ENCODE results near the gene MYOF.
"Not testable (repeated sequence)": the region's sequence is repeated elsewhere in the genome, so short reads cannot be mapped to it uniquely, and the experiment has no call there.

MYOF gene

DNA sequence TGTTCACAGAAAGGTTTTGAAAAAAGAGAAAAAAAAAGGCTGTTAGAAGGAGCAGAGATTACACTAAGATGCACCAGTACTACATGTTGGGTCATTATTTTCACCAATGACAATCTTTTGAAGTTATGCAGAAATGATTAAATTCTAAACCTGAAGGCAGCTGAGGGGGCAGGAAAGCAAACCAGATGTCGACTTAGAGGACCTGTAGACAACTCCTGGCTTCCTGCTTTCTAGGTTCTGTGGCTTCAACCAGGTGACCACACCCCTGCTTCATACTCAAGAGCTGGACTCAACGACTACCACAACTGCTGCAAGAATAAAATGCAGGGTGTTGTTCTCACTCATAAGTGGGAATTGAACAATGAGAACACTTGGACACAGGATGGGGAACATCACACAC, 30.0 kb downstream of the MYOF start:
- no peak for DNase-seq

DNA sequence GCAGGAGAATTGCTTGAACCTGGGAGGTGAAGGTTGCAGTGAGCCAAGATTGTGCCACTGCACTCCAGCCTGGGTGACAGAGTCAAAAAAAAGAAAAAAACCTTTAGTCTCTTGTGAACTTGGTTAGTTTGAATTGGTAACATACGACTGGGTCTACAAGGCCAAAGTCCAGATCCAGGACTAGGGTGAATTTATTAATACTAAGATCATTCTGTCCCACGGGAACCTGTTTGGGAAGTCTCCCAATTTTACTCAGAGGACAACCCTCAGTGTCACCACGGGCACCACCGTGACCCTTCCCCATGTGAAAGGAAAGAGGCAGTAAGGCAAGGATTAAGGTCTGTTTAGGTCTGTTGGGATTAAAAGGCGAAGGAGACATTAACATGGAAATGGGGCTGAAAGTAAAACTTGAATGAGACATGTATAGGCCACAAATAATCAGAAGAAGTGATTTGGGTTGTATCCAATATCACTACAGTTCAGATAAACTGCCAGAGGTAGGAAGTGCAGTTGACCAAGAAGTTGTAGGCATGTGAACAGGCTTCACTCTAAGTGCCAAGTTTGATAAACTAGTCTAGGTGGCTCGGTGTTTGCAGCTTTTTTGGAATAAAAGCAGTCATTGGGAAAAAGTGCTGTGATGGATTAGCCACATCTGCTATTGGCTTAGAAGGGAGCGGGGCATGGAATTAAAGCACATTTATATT, 30.7 kb downstream of the MYOF start:
- DNase-seq = no peak

DNA sequence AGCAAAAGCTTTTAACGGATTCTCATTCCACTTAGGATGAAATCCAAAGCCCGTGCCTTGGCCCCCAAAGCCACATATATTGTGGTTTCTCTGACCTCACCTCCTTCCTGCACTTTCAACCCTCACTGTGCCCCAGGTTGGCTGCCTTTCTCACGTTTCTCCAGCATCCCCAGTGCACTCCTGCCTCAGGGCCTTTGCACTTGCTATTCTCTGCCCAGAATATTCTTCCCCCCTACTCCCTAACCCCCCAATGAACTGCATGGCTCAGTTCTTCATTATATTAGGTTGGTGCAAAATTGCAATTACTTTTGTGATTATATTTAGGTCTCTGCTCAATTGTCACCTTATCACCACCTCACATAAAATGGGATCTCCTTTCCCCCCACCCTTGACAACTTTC, 34.2 kb downstream of the MYOF start:
- no peak for DNase-seq

DNA sequence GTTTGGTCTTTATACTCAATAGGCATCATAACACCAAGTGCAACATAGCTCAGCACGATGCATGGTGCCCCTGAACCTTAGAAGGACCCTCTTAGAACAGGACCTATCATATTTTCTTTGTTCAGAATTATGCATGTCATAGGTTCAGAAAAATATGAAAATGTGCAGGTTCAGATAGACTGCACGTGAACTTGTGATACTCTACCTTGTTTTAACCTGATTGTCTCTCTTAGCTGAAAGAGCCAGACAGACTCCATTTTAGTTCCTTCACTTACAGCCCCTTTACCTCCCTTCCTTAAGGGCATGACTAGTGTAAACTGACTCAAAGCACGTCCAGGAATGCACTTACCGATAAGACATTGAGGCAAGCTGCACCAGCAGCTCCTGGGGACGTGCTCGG, 35.1 kb downstream of the MYOF start:
- DNase-seq = no peak

DNA sequence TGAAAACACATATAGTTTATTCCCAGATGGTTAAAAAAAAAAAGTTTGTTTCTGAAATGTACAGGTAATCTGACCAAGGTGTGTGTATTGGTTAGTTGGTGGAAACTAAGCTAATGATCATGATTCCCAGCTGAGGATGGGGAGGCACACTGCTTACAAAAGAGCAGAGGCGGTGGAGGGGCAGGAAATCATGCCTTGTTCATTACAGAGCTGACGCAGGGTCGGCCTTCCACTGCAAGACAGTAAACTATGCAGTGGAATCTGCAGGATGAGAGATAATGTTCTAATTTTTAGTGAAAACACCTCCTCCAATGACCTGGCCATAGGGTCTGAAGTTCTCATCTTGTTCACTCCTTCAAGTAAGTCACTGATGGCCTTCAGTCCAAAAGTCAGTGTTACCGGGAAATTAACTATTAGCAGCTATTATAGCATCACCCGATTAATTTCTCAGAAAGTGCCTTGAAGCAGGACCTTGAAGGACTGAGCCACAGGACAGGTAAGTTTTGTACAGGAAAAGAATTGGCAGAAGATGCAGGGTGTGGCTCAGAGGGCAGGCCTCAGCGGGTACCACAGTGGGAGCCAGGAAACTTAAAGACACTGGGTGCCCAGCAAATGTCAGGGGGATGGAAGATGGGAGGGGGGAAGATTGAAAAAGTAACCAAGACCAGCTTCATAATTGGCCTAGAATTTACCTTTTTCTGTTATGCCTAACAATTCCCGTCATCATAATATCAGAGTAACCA, 36.0 kb downstream of the MYOF start:
- DNase-seq = no peak

DNA sequence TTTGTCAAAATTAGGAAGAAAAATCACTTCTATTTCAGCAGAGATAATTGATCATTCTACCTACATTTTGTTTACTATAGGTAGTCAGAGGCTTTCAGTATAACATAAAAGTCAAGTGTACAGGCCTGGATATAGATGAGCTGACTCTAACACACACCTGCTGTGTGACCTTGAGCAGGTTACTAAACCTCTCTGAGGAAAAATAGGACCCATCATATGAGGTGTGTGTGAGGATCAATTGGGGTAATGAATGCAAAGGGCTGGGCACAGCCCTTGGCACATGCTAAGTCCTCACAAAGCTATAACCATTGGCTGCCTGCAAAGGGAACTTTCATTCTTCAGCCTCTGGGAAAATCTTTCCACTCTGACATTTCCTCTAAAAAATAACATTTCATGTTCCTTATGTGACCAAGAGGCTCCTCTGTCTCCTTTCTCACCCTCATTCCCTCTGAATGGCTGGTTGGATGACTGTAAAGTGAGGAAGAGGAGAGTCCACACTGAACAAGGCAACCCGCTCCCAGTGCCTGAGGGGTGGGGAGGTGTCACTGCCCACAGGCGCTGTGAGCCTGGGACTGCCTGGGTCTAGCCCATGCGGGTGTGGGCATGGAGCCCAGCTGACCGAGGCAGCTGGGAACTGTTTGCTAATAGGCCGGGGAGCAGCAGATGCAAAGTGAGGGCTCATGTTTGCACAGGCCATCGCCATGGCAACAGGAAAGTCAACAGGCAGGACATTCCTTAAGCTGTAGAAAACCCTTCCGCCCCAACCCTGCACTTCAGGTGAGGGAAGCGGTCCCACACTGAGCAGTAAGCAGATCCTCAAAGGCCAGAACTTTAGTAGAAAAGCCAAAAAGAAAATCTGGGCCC, 36.8 kb downstream of the MYOF start:
- DNase-seq = peak; percentile 89

DNA sequence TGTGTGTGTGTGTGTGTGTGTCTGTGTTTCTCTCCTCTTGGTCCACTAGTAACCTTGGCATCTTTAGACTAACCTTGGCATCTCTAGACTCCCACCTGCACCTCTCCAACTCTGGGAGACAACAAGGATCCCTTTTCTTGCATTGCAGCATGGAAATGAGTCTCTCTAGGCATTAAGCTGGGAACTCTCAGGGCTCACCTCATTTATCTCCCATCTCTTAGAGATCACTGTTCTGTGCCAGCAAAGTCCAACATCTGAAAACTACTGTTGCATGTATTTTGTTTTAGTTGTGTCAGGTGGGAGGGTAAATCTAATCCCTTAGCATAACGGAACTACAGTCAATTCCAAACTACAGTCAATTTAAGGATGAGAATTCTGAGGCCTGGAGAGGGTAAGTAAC, 38.7 kb downstream of the MYOF start:
- DNase-seq = no peak

DNA sequence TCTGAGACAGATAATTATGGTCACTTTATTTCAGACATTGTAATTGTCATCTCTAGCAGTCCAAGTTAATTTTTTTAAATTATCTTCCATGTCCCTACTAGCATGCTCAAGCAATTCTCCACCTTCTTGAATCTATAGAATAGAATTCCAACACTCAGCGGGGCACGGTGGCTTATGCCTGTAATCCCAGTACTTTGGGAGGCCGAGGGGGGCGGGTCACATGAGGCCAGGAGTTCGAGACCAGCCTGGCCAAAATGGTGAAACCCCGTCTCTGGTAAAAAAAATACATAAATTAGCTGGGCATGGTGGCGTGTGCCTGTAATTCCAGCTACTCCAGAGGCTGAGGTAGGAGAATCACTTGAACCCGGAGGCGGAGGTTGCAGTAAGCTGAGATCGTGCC, 39.4 kb downstream of the MYOF start:
- not testable (repeated sequence) for DNase-seq

DNA sequence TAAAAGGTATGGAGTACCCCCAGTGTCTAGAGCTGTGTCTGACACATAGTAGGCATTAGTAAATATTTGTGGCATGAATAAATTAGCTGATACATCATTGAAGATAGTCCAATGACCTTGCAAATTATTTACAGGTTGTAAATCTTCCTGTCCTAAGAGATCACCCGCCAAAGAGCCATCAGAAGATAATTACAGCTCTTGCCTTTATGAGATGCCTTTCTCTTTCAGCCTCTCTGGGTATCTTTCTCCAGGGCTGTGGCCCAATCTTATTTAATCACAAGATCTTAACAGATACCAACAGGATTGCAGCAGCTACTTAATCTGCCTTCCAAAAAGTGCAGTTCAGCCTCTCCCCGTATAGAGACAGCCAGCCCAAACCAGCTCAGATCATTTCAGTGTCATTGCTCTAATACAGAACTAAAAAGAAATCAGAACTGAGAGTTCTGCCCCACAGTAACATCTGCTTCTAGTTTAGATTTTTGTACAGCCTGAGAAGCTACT, 41.5 kb downstream of the MYOF start:
- DNase-seq = no peak

DNA sequence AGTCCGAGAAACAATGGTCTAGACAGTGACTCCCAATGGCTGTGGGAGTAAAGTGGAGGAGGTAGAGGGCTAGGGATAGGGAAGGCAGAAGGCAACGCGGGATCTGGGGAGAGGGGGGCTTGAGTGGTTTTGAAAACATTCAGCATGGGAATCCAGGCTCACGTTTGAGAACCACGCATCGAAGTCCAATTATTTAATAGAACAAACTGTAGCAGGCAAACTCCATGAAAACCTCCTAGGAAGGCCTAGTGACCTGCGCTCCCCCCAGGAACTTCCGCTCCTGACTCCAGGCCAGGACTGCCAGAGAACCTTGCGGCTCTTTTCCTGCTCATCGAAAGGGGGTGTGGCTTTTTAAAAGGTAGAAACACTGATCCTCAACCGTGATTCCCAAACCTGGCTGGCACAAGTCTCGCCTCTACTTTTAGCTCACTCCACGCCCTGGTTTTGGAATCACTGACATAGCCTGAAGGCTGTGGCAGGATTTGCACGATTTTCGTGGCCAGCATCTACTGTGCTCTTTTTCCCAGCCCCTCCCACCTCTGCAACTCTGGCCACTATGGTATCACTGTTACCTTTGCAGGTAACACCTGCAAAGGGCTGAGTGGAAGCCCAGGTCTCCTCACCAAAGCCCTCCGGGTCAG, 43.4 kb downstream of the MYOF start:
- no peak for DNase-seq

DNA sequence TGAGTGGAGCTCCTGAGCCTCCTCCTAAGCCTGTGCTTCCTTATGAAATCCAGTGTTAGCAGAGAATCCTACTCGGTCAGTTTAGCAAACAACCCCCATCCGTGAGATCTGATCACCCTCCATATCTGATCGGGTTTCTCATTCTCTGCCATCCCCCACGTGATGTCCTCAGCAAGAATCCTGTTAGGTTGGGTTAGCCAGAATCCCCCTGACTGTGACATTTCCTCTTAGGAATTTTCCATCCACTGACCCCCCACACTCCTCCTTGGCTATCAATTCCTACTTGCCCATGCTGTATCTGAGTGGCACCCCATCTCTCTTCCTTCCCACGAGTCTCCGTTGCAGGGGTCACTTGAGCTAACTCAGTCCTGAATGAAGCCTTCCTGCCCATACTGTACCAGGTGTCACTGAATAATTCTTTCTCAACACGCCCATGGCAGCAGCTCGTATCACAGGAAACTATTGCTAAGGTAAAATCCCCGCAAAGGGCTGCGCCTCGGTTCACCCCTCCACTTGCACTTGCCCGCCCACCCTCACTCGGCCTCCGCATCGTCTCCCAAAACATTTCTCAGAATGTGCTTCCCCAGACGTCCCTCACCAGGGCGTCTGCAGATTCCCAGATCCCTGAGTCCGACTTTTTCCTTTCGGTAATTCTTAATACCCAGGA, 44.1 kb downstream of the MYOF start:
- no peak for DNase-seq

DNA sequence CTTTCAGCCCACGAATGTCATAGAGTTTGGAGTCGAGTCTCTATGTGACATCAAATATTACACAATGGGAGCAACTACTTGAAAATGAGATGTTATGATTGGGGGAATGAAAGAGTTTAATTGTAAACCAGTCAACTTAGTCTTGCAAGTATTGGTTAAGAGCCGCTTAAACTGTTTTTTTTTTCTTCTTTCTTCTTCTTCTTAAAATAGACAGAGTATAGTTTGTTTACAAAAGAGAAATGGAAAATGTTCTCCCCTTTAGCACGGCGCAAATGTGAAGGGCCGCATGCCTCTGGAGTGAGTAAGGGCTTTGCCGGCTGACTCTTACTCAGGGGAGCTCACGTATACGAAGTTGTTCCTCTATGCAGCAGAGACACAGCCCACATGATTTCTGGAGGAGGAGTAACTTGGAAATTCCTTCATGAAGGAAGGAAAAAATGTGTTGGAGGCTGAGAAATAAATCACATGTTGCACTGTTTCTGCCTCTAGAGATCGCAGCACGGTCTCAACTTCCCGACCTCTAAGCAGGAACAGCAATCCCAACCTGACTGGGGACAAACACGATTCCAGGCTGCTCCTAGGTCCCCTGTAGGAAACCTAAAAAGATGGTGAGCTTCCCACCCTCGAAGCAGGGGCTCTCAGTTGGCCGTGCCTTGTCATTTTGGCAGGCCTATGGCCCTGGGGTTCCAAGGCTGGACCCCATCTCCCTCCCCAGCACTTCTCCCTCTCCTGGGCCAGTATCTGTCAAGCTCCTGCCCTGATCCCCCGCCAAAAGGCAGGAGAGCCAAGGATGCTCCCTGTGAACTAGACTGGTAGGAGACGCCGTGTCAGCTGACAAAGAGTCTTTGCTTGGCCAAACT, 44.8 kb downstream of the MYOF start:
- no peak for DNase-seq

DNA sequence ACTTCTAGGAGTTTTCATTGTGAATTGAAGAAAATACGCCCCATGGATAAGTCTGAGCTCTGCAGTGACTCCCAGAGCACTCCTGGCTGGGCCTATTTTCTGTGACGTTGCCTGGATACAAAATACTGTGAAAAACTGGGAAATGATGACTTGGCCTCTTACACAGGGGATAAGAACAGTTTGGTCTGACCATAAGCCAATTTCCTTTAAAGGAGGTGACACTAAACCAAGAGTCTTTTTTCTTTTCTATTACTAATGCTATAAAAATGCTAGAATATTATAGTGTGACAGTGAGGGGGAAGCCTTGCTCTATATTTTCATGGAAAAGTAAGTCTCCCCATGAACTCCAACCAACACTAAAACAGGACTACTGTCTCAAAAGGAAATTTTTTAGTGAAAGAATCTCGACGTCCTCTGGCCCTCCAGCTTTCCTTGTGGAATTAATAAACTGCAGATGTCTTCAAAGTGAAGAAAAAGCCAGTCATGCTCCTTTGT, 45.5 kb downstream of the MYOF start:
- no peak for DNase-seq

DNA sequence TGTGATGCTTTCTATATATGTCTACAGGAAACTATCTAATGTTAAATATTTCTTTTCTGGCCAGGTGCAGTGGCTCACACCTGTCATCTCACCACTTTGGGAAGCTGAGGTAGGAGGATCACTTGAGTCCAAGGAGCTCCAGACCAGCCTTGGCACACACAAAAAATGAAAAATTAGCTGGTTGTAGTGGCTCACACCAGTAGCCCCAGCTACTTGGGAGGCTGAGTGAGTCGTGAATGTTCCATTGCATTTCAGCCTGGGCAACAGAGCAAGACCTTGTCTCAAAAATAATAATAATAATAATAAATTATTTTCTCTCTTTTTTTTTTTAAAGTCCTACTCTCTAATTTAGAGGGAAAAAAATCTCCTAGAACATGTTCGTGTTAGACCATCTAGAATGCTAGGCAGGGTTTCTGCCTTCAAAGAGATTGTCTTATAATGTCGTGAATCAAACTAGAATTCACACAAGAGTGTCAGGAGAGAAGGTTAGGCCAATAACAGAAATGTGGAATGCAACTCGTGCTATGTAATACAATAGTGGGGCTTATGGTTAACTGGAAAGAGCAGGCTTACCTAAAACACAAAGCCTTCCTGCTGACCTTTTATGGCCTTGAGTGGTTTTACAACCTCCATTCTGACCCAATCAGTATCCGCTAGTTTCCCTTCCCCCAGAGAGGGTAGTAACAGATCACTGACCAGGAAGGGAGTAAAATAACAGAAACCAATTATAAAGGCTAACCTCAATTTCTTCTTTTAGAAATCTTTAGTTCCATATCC, 46.3 kb downstream of the MYOF start:
- DNase-seq = no peak

DNA sequence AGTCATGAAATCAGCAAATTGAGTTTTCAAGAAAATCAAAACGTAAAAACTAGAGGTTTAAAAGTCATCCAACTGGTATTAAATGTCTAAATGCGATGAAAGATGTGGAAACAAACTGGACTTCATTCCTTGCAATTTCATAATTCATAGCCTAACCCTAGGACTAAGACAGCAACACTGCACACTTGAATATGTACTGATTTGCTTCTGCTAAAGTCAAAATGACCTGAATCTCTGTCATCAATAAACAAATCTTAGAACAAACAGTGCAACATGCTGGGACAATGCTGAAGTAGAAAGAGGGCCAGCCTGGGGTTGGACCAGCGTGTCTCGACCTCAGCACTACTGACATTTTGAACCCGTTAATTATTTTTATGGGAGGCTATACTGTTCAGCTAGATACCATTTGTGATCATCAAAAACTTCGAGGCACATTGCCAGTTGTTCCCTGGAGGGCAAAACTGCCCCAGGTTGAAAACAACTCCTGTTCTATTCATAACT, 47.1 kb downstream of the MYOF start:
- DNase-seq = no peak

DNA sequence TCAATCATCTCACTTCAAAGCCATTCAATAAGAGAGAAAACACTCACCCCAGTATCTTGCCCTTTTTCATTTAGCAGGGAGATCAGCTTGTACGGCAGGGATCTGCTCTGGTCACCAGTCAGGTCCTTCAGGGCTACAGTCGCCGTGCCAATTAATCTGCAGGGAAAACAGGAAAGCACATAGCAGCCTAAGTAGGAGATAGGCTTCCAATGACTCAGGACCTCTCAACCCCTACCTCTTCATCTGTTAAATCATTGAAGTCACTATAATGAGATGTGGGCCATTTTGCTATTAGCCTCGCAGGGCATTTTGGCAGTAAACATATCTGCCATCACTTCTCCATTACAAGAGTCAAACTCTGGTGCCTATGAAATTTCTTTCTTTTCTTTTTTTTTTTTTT, 50.8 kb downstream of the MYOF start:
- DNase-seq = no peak

DNA sequence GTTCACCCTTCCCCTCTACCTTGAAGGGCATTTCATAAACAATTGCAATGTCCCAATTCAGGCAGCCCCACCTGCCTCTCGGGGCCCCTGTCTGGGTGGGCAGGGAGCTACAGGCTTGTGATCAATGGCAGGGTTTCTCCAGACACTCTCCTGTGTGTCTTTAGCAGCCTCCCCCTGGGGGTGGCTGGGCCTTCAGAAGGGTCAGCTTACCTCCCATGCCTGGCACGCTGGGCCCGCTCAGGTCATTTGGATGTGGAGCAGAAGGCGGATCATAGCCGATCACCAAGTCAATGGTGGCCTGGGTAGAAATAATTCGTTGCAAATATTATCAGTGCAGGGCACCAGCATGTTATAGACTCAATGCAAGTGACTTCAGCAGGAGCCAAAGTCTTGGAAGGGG, 56.3 kb downstream of the MYOF start:
- no peak for DNase-seq

DNA sequence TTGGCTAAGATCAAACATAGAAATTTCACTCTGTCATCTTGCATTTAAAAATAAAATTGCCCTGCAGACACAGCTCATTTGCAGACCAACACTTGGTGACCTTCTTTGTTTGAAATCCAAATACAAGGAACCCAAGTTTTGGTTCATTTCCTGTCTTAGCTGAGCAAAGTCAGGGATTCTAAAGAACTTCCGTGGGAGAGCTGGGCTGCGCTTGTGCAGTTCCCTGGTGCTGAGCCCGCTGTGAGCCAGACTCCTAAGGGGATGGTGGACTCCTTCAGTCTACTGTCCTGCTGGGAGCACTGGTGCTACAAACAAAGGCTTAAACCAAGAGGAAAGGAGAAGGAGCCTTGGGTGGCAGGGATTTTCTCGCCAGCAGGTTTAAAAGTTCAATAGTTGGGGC, 60.0 kb downstream of the MYOF start:
- DNase-seq = no peak

DNA sequence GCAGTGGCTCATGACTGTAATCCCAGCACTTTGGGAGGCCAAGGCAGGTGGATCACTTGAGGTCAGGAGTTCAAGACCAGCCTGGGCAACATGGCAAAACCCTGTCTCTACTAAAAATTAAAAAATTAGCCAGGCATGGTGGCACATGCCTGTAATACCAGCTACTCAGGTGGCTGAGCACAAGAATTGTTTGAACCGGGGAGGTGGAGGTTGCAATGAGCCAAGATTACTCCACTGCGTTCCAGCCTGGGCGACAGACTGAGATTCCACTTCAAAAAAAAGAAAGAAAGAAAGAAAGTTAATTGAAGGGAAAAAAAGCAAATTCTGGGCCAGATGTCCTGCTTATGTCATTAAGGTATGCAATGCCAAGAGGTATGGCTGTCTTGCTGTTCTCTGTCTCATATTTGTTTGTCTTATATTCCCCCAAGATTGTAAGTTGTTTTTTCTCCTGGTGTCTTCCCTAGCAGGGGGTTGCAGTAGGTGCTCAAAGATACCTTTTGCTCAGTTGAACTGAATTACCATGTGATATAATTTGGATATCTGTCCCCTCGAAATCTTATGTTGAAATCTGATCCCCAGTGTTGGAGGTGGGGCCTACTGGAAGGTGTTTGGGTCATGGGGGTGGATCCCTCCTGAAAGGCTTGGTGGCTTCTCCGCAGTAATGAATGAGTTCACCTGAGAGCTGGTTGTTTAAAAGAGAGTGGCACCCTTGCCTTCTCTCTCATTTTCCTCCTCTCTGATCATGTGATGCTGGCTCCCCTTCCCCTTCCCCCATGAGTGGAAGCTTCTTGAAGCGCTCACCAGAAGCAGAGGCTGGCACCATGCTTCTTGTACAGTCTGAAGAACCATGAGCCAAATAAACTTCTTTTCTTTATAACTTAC, 60.9 kb downstream of the MYOF start:
- DNase-seq = no peak
